Measurements from ENCODE around the gene PHIP.
"Not testable (repeated sequence)": the region's sequence is repeated elsewhere in the genome, so short reads cannot be mapped to it uniquely, and the experiment has no call there.

The PHIP gene

GRCh38 chr6:79078075-79078969, at the start of gene PHIP:
Gene PHIP (minus strand): TSS chr6:79078254. CDS start chr6:79078068, 186 bp downstream.
- peak; percentile 87 for DNase-seq (ENCODE audit: low read depth)

GRCh38 chr6:79127660-79128059, 49.6 kb upstream of the PHIP start:
- DNase-seq (ENCODE audit: low read depth), result no peak

DNA sequence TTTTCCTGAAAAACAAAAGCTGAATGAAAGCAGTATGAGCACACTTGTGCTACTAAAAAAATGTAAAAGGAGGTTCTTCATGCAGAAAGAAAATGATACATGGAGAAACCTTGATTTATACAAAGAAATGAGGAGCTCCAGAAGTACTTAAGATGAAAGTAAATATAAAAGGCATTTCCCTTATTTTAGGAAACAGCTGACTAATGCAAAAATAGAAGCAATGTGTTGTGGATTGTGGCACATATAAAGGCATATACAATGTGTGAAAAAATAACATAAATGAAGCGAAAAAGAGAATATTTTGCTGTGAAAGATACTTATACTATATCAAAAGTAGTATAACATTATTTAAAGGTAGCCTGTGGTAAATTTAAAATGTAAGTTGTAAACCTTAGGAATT, 41.2 kb upstream of the PHIP start:
- no peak for DNase-seq (ENCODE audit: low read depth)

GRCh38 chr6:79117752-79118151, 39.7 kb upstream of the PHIP start:
- DNase-seq (ENCODE audit: low read depth), result no peak

GRCh38 chr6:79115553-79116182, 37.6 kb upstream of the PHIP start:
- DNase-seq (ENCODE audit: low read depth), result no peak

- DNase-seq (ENCODE audit: low read depth), result no peak
Observed at GRCh38 chr6:79111549-79111948, 33.5 kb upstream of the PHIP start.

DNA sequence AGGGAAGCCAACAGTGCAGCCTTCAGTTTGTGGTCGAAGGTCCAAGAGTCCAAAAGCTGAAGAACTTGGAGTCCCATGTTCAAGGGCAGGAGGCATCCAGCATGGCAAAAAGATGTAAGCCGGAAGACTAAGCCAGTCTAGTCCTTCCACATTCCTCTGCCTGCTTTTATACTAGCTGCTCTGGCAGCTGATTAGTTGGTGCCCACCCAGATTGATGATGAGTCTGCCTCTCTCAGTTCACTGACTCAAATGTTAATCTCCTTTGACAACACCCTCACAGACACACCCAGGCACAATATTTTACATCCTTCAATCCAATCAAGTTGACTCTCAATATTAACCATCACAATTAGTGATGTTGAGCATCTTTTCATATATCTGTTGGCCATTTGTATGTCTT, 23.1 kb upstream of the PHIP start:
- DNase-seq (ENCODE audit: low read depth), result no peak

DNA sequence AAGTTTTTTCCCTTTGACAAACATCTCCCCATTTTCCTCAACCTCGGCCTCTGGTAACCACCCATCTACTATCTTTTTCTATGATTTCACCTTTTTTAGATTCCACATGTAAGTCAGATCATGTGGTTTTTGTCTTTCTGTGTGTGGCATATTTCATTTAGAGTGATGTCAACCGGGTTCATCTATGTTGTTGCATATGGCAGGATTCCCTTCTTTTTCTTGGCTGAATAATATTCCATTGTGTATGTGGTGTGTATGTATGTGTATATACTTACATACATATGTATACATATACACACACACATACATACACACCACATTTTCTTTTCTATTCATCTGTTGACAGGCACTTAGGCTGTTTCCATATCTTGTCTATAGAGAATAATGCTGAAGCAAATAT, 22.2 kb upstream of the PHIP start:
- DNase-seq (ENCODE audit: low read depth), result no peak

DNA sequence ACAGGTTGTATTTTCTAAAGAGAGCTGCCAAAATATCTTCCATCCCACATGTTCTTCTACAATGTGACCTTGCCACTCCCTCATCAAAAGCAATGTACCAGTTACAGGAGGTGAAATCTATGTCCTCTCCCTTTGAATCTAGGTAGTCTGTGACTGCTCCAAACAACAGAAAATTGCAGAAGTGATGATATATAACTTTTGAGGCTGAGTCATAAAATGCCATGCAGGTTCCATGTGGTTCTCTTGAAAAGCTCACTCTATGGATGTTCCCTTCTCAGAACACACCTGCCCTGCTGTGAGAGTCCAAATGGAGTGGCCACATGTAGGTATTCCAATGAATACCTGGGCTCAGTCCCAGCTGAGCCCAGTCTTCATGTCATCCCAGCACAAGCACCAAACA, 16.9 kb upstream of the PHIP start:
- DNase-seq (ENCODE audit: low read depth), result no peak

DNA sequence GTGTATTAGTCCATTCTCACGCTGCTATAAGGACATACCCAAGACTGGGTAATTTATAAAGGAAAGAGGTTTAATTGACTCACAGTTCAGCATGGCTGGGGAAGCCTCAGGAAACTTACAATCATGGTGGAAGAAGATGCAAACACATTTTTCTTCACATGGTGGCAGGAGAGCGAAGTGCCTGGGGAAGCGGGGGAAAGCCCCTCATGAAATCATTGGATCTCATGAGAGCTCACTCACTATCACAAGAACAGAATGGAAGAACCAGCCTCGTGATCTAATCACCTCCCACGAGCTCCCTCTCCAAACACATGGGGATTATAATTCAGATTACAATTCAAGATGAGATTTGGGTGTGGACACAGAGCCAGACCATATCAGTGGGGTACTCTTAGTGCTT, 13.7 kb upstream of the PHIP start:
- DNase-seq (ENCODE audit: low read depth), result not testable (repeated sequence)

- DNase-seq (ENCODE audit: low read depth), result no peak
Observed at GRCh38 chr6:79089552-79090404, 11.7 kb upstream of the PHIP start.

DNA sequence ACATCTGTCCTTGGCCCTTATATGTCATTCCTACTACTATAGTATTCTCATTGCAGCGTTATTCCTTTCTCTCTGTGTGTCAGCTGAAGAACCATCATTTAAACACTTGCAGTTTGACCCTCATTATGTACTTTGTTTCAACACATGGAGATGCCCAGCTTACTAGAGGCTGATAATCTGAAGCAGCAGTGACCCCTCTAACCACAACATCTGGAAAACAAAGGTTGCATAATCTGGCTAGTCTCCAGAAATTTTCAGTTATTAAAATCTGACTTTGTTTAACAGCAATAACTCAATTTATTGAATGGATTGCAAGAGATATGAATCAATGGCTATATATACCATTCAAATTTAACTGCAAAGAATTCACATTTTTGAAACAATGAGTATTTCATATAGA, 6.6 kb upstream of the PHIP start:
- no peak for DNase-seq (ENCODE audit: low read depth)

- no peak for DNase-seq (ENCODE audit: low read depth)
Observed at GRCh38 chr6:79082304-79082703, 4.2 kb upstream of the PHIP start.

DNA sequence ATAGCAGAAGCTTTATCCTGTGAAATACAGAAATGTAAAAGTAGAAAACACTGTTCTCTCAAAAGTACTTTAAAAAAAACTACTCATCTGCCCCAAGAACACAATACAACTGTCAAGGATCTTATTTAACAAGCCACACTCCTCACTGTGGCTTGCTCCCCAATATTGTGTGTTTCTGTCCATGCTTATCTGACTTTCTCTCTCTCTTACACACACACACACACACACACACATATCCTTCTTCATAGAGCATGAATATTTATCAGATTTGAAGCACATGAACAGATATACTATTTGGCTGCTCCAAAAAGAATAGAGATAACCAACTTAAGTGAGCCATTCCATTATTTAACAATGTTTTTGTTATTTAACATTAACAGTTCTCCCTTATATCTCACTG, 3.6 kb upstream of the PHIP start:
- no peak for DNase-seq (ENCODE audit: low read depth)

DNA sequence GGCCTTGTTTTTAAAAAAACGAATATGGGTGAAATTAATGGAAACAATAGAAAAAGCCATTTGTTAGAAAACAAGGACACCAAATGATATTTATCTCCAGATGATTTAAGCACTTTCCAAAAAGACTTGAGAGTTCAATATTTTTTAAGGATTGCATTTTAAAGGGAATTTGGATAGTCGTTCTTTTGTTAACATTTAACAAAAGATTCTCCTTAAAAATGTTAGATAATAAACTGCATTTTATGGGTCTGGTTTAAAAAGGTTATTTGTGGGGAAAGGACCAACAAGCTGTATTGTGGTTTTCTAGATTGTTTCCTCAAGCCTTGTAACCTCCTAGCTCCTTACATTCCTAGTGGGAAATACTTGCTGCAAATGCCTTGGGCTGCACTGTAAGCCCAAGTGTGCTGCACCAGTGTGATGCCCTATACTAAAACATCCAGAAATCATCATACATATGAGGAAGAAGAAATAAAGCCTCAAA, 1.5 kb upstream of the PHIP start:
- DNase-seq (ENCODE audit: low read depth), result no peak

GRCh38 chr6:79077715-79078074, 359 bp downstream of the PHIP start:
- peak; percentile 13 for DNase-seq (ENCODE audit: low read depth)

GRCh38 chr6:79076782-79077641, 1.0 kb downstream of the PHIP start:
- peak; percentile 80 for DNase-seq (ENCODE audit: low read depth)

DNA sequence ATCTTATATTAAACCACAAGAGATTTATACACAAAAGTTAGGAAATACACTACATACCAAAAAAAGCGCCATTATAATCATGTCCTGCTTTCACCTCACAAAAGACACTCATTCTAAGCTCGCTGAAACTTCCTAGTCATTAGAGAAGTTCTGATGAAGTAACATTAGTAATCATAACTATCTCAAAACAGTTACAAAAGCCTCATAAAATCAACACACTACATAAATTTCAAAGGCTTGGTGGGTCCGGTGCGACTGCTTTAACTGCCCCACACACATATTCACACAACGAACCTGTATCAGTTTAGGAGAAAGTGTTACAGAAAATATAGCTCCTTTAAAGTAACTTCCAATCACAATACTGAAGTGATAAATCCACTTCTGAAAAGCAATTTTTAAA, 1.9 kb downstream of the PHIP start:
- DNase-seq (ENCODE audit: low read depth), result no peak

- no peak for DNase-seq (ENCODE audit: low read depth)
Observed at GRCh38 chr6:79073888-79074287, 4.2 kb downstream of the PHIP start.

GRCh38 chr6:79072640-79073181, 5.3 kb downstream of the PHIP start:
- no peak for DNase-seq (ENCODE audit: low read depth)

- no peak for DNase-seq (ENCODE audit: low read depth)
Observed at GRCh38 chr6:79071547-79071946, 6.5 kb downstream of the PHIP start.
